Activated CD4-positive, alpha-beta T cell treated with anti-CD3 and anti-CD28 coated beads, Interleukin-10, Interleukin-2, amounts not matched to agents 100 ng/mL and 50 ng/mL, durations not matched to agents 16 hours and 8 hours (primary cell): ENCODE data around the gene ZNF692.
A peak's percentile ranks its signal among the peaks of the same experiment; 100 is the strongest.
"Not testable (repeated sequence)": the region's sequence is repeated elsewhere in the genome, so short reads cannot be mapped to it uniquely, and the experiment has no call there.

Experiments
- DNase-seq: peaks from one replicate; pipeline ENCODE4 v3.0.0-alpha.2; 2020

ZNF692 gene, protein sequence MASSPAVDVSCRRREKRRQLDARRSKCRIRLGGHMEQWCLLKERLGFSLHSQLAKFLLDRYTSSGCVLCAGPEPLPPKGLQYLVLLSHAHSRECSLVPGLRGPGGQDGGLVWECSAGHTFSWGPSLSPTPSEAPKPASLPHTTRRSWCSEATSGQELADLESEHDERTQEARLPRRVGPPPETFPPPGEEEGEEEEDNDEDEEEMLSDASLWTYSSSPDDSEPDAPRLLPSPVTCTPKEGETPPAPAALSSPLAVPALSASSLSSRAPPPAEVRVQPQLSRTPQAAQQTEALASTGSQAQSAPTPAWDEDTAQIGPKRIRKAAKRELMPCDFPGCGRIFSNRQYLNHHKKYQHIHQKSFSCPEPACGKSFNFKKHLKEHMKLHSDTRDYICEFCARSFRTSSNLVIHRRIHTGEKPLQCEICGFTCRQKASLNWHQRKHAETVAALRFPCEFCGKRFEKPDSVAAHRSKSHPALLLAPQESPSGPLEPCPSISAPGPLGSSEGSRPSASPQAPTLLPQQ

GRCh38 chr1:248858891-248859889 is at the start of gene ZNF692:
Gene ZNF692, minus strand, starts transcription at chr1:248859085. Its CDS starts 776 bp downstream, at chr1:248858309.
- peak; percentile 98 for DNase-seq

GRCh38 chr1:248906753-248907661 is 48.1 kb upstream of the ZNF692 start:
- no peak for DNase-seq

DNA sequence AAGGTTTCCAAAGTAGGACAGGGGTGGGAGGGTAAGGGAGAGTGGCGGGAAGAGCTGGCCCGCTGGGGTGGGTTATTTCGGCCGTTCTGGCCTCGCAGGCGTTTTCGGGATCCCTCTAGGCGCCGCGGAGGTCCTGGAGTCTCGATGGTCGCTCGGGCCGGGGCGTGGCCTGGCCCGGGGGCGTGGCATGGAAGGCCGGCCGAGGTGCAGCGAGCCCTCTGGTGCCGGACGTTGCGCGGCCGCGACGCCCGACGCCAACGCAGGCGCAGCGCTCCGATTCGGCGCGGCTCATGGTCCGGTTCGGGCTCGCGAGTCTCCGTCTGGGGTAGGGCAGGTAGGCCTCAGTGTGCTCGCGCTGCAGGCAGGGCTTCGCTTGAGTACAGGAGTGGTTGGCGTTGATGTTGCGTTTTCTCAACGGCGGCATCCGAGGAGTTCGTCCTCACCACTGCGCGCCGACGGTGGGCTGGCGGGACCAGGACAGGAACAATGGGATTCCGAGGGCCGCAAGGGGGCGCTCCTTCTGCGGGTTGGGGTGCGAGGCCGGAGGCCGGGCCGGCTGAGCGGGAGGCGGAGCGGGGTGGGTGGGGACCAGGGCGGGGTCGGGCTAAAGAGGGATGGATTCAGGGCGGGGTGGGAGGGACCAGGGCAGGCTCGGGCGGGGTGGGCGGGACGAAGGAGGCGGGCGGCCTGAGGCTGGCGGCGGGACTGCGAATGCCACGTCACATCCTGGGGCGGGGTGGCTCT is 47.3 kb upstream of the ZNF692 start, which contains the start of gene PGBD2:
PGBD2 (plus strand) TSS at position 227 of the 744 bp plus-strand sequence. CDS start 7,628 bp downstream, outside the sequence.
- DNase-seq: peak; percentile 97

GRCh38 chr1:248905662-248906008 is 46.8 kb upstream of the ZNF692 start:
- DNase-seq: no peak

- DNase-seq: no peak
These were observed 45.7 kb upstream of the ZNF692 start for GRCh38 chr1:248904437-248905216.

DNA sequence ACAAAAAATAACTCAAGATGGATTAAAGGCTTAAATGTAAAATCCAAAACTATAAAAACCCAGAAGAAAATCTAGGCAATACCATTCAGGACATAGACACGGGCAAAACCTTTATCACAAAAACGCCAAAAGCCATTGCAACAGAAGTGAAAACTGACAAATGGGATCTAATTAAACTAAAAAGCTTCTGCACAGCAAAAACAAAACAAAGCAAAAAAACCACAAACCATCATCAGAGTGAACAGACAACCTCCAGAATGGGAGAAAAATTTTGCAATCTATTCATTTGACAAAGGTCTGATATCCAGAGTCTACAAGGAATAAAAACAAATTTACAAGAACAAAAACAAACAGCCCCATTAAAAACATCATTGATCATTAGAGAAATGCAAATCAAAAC is 42.7 kb upstream of the ZNF692 start:
- peak; percentile 14 for DNase-seq

GRCh38 chr1:248900637-248901036 is 41.8 kb upstream of the ZNF692 start:
- no peak for DNase-seq

GRCh38 chr1:248897412-248898337 is 38.8 kb upstream of the ZNF692 start:
- no peak for DNase-seq

DNA sequence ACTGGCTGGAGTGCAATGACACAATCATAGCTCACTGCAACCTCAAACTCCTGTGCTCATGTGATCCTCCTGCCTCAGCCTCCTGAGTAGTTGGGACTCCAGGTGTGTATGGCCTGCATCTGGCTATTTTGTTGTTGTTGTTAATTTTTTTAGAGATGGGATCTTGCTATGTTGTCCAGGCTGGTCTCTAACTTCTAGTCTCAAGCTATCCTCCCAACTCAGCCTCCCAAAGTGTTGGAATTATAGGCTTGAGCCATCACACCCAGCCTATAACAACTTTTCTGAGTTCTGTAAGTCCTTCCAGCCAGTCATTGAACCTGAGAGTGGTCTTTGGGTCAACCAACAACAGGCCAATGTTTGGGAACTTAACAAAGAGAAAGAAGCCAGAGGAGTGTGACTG is 36.0 kb upstream of the ZNF692 start:
- no peak for DNase-seq

DNA sequence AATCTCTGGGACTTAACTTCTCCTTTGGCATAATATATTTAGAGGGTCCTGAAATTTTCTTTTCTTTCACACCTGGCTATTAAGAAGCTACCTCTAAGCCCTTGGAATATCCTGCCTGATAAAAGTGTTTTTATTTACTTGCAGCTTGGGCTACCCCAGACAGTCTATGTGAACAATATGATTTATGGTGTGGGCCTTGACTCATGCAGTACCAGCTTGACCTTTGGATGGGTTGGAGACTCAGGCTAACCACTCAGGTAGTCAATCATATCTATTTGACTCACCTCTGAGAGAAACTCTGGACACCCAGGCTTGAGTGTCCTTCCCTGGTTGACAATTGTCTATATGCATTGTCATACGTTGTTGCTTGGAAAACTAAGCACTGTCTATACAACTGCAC is 33.7 kb upstream of the ZNF692 start:
- no peak for DNase-seq

GRCh38 chr1:248891758-248892157 is 32.9 kb upstream of the ZNF692 start:
- DNase-seq: no peak

DNA sequence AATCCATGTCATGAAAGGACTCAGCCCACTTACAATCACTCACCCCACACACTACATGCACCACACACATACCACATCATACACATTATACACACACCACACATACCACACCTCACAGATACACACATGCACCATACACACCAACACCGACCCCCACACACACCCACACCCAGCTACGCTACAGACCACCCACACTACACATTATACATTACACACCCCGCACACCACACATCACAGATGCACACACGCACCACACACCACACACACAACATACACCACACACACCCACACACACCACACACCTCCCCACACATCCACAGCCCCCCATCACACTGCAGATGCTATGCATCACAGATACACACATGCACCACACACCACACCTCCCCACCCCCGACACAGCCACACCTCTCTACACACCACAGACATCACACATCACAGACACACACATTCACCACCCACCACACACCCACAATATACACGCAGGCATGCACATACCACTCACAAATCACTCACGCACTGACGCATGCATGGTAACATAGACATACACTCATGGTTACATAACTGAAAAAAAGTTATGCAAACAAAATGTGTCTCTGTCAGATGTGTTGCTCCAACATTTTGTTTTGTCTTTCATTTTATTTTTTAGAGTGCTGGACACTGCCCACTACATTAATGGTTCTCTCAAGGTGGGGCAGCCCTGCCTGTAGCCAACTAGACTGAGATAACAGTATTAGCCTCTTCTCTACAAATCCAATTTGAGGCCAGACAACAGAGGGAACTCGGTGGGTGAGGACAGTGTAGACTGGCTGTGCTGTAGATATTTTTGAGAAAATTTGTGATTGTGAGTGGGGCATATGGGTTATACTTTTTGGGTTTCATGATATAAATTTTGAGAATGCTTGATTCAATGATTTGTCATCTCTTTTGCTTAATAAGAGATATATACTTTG is 31.9 kb upstream of the ZNF692 start:
- no peak for DNase-seq

GRCh38 chr1:248889914-248890243 is 31.0 kb upstream of the ZNF692 start:
- DNase-seq: not testable (repeated sequence)

DNA sequence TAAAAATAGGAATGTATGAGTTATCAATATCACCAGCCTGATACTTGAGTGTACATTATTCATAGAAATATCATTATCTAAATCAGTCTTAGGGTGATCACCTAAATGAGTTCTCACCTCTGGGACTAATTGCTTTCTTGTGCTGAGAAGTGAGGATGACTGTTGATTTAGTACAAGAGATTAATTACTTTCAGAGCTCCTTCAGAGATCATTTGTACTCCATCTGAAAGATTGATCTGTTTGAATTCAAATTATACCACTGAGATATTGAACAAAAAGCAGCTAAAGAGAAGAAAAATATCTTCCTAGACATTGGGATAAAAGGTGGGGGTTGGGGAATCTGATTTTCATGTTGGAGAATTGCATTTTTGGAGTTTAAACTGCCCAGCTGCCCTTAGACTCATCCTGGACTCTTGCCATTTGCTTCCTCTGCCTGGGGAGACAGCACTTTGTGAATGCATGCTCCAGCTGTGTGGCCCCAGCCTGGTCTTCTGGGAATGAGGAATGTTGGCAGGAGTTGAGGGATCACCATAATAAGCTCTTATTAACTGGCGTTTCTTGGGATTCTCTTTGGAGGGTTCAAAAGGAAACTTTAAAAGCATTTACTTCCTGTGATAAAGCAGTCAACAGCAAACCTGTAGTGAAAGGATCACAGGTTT is 27.5 kb upstream of the ZNF692 start:
- DNase-seq: no peak

- DNase-seq: no peak
These were observed 26.8 kb upstream of the ZNF692 start for GRCh38 chr1:248885646-248886045.

GRCh38 chr1:248884632-248885295 is 25.9 kb upstream of the ZNF692 start:
- DNase-seq: no peak

- not testable (repeated sequence) for DNase-seq
These were observed 23.5 kb upstream of the ZNF692 start for GRCh38 chr1:248882427-248882826.
